ENCODE data around the gene KRT3. TPM values are rescaled to one million over a fixed set of nuclear protein-coding genes. Genes with fewer than 3 reads are reported as not detected.
A peak's percentile ranks its signal among the peaks of the same experiment; 100 is the strongest.

The KRT3 gene
- polyA plus RNA-seq, 2 donors, result 1.9 to 2.4 TPM

GRCh38 chr12:52792185-52793029 is 3.5 kb downstream of the KRT3 start:
- Histone ChIP-seq H3K9me3 (ENCODE audit: control insufficient read depth in 2 of 2, insufficient read depth in 1 of 2, low read depth in 1 of 2, low read length in 1 of 2) (no peaks in the 10 kb centered on the region), H3K36me3 (ENCODE audit: control insufficient read depth in 2 of 2, insufficient read depth in 2 of 2, low read length in 1 of 2) (no peaks in the 10 kb centered on the region), H3K4me1 (ENCODE audit: control insufficient read depth in 2 of 2, insufficient read depth in 2 of 2, low read length in 1 of 2) (peaks cover 6 to 8% of the 10 kb centered on the region in 2 donors), H3K27me3 (ENCODE audit: control insufficient read depth in 1 of 2, insufficient read depth in 2 of 2, low read length in 2 of 2) (no peaks in the 10 kb centered on the region), H3K27ac (ENCODE audit: low read depth in 2 of 2, low read length in 1 of 2) (no peak overlapping the region), H3K4me3 (ENCODE audit: low read depth in 1 of 2, low read length in 2 of 2) (no peak overlapping the region)
- WGBS, 2 donors, result 81 to 86% methylated on average over 10 of the region's 10 CpGs

GRCh38 chr12:52791271-52792184 is 4.4 kb downstream of the KRT3 start:
- Histone ChIP-seq H3K4me3 (ENCODE audit: low read depth in 1 of 2, low read length in 2 of 2) (no peak overlapping the region), H3K27ac (ENCODE audit: low read depth in 2 of 2, low read length in 1 of 2) (no peak overlapping the region), H3K9me3 (ENCODE audit: control insufficient read depth in 2 of 2, insufficient read depth in 1 of 2, low read depth in 1 of 2, low read length in 1 of 2) (no peaks in the 10 kb centered on the region), H3K4me1 (ENCODE audit: control insufficient read depth in 2 of 2, insufficient read depth in 2 of 2, low read length in 1 of 2) (peaks cover 6 to 8% of the 10 kb centered on the region in 2 donors), H3K27me3 (ENCODE audit: control insufficient read depth in 1 of 2, insufficient read depth in 2 of 2, low read length in 2 of 2) (no peaks in the 10 kb centered on the region), H3K36me3 (ENCODE audit: control insufficient read depth in 2 of 2, insufficient read depth in 2 of 2, low read length in 1 of 2) (no peaks in the 10 kb centered on the region)
- WGBS, 2 donors, result 90 to 92% methylated on average over 12 of the region's 12 CpGs

GRCh38 chr12:52790427-52791270 is 5.3 kb downstream of the KRT3 start:
- Histone ChIP-seq H3K4me1 (ENCODE audit: control insufficient read depth in 2 of 2, insufficient read depth in 2 of 2, low read length in 1 of 2) (peaks cover 6 to 8% of the 10 kb centered on the region in 2 donors), H3K36me3 (ENCODE audit: control insufficient read depth in 2 of 2, insufficient read depth in 2 of 2, low read length in 1 of 2) (no peaks in the 10 kb centered on the region), H3K27me3 (ENCODE audit: control insufficient read depth in 1 of 2, insufficient read depth in 2 of 2, low read length in 2 of 2) (no peaks in the 10 kb centered on the region), H3K9me3 (ENCODE audit: control insufficient read depth in 2 of 2, insufficient read depth in 1 of 2, low read depth in 1 of 2, low read length in 1 of 2) (no peaks in the 10 kb centered on the region), H3K4me3 (ENCODE audit: low read depth in 1 of 2, low read length in 2 of 2) (peak overlapping the region in 1 of 2 donors; percentile 16), H3K27ac (ENCODE audit: low read depth in 2 of 2, low read length in 1 of 2) (no peak overlapping the region)
- WGBS, 2 donors, result 67 to 72% methylated on average over 19 of the region's 19 CpGs

GRCh38 chr12:52789637-52790426 is 6.1 kb downstream of the KRT3 start:
- no peaks in the 10 kb centered on the region for H3K27me3 ChIP-seq (ENCODE audit: control insufficient read depth in 1 of 2, insufficient read depth in 2 of 2, low read length in 2 of 2)
- no peak overlapping the region for H3K27ac ChIP-seq (ENCODE audit: low read depth in 2 of 2, low read length in 1 of 2)
- peak overlapping the region; percentile 16 for H3K4me3 ChIP-seq (ENCODE audit: low read depth in 1 of 2, low read length in 2 of 2)
- H3K4me1 ChIP-seq (ENCODE audit: control insufficient read depth in 2 of 2, insufficient read depth in 2 of 2, low read length in 1 of 2), result peaks cover 6 to 8% of the 10 kb centered on the region in 2 donors
- 18 to 31% methylated on average over 36 to 50 of the region's 50 CpGs for WGBS, 2 donors
- H3K9me3 ChIP-seq (ENCODE audit: control insufficient read depth in 2 of 2, insufficient read depth in 1 of 2, low read depth in 1 of 2, low read length in 1 of 2), result no peaks in the 10 kb centered on the region
- no peaks in the 10 kb centered on the region for H3K36me3 ChIP-seq (ENCODE audit: control insufficient read depth in 2 of 2, insufficient read depth in 2 of 2, low read length in 1 of 2)

GRCh38 chr12:52788876-52789636 is 6.9 kb downstream of the KRT3 start:
- Histone ChIP-seq H3K27ac (ENCODE audit: low read depth in 2 of 2, low read length in 1 of 2) (no peak overlapping the region), H3K4me3 (ENCODE audit: low read depth in 1 of 2, low read length in 2 of 2) (no peak overlapping the region), H3K9me3 (ENCODE audit: control insufficient read depth in 2 of 2, insufficient read depth in 1 of 2, low read depth in 1 of 2, low read length in 1 of 2) (no peaks in the 10 kb centered on the region), H3K36me3 (ENCODE audit: control insufficient read depth in 2 of 2, insufficient read depth in 2 of 2, low read length in 1 of 2) (no peaks in the 10 kb centered on the region), H3K4me1 (ENCODE audit: control insufficient read depth in 2 of 2, insufficient read depth in 2 of 2, low read length in 1 of 2) (peaks cover 6 to 8% of the 10 kb centered on the region in 2 donors), H3K27me3 (ENCODE audit: control insufficient read depth in 1 of 2, insufficient read depth in 2 of 2, low read length in 2 of 2) (no peaks in the 10 kb centered on the region)
- WGBS, 2 donors, result 95% methylated on average over 11 of the region's 11 CpGs

GRCh38 chr12:52788192-52788875 is 7.6 kb downstream of the KRT3 start:
- 75 to 78% methylated on average over 6 of the region's 6 CpGs for WGBS, 2 donors
- H3K27me3 ChIP-seq (ENCODE audit: control insufficient read depth in 1 of 2, insufficient read depth in 2 of 2, low read length in 2 of 2), result no peaks in the 10 kb centered on the region
- H3K9me3 ChIP-seq (ENCODE audit: control insufficient read depth in 2 of 2, insufficient read depth in 1 of 2, low read depth in 1 of 2, low read length in 1 of 2), result no peaks in the 10 kb centered on the region
- no peaks in the 10 kb centered on the region for H3K36me3 ChIP-seq (ENCODE audit: control insufficient read depth in 2 of 2, insufficient read depth in 2 of 2, low read length in 1 of 2)
- H3K4me3 ChIP-seq (ENCODE audit: low read depth in 1 of 2, low read length in 2 of 2), result no peak overlapping the region
- peaks cover 6 to 8% of the 10 kb centered on the region in 2 donors for H3K4me1 ChIP-seq (ENCODE audit: control insufficient read depth in 2 of 2, insufficient read depth in 2 of 2, low read length in 1 of 2)
- no peak overlapping the region for H3K27ac ChIP-seq (ENCODE audit: low read depth in 2 of 2, low read length in 1 of 2)

GRCh38 chr12:52787324-52788191 is 8.4 kb downstream of the KRT3 start:
- peaks cover 6 to 8% of the 10 kb centered on the region in 2 donors for H3K4me1 ChIP-seq (ENCODE audit: control insufficient read depth in 2 of 2, insufficient read depth in 2 of 2, low read length in 1 of 2)
- no peak overlapping the region for H3K27ac ChIP-seq (ENCODE audit: low read depth in 2 of 2, low read length in 1 of 2)
- no peak overlapping the region for H3K4me3 ChIP-seq (ENCODE audit: low read depth in 1 of 2, low read length in 2 of 2)
- H3K27me3 ChIP-seq (ENCODE audit: control insufficient read depth in 1 of 2, insufficient read depth in 2 of 2, low read length in 2 of 2), result no peaks in the 10 kb centered on the region
- WGBS, 2 donors, result 76 to 78% methylated on average over 6 of the region's 6 CpGs
- no peaks in the 10 kb centered on the region for H3K9me3 ChIP-seq (ENCODE audit: control insufficient read depth in 2 of 2, insufficient read depth in 1 of 2, low read depth in 1 of 2, low read length in 1 of 2)
- no peaks in the 10 kb centered on the region for H3K36me3 ChIP-seq (ENCODE audit: control insufficient read depth in 2 of 2, insufficient read depth in 2 of 2, low read length in 1 of 2)
